ENCODE data around the gene ALOX12B. TPM values are rescaled to one million over a fixed set of nuclear protein-coding genes. Genes with fewer than 3 reads are reported as not detected.

Gene ALOX12B
- total and polyA plus RNA-seq, 2 of the 13 experiments (the other 11 are each of a cell fraction or from before 2014, with no cell fraction given) = 0.13 TPM; not detected in 1

DNA sequence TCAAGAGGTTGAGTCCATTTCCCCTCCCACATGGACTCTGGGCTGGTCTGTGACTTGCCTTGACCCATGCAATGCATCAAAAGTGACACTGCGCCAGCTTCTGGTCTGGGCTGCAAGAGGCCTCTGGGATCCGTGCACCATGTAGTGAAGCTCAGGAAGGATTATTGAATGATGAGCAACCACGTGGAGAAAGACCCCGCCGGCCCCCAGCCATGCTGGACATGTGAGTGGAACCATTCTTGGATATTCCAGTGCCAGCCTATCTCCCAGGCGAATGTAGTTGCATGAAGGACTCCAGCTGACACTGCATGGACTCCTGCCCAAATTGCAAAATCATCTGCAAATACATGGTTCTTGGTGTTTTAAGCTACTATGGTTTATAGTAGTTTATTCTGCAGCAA lies 56.3 kb downstream of the ALOX12B start (continued):
- TF ChIP-seq, protein P1, sequence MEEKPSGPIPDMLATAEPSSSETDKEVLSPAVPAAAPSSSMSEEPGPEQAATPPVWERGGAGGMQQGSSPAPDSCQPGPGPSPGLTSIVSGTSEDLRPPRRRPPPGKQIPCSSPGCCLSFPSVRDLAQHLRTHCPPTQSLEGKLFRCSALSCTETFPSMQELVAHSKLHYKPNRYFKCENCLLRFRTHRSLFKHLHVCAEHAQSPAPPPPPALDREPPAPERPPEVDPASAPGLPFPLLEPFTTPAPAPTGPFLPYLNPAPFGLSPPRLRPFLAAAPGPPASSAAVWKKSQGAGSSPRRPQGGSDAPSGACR (CRISPR knock-in tag; IDR thresholded peaks at IDR 0.05) = no peak
- TF ChIP-seq RAD21 (CRISPR knock-in tag; IDR thresholded peaks at IDR 0.05) (no peak), CEBPB (IDR thresholded peaks at IDR 0.05; ENCODE audit: borderline replicate concordance, low read depth, low read length) (peak; percentile 34; the same call in 1 of the 2 replicates), ZNF101 (CRISPR knock-in tag; IDR thresholded peaks at IDR 0.05; ENCODE audit: borderline replicate concordance, low read depth) (no peak), ZFP62 (CRISPR knock-in tag; IDR thresholded peaks at IDR 0.05) (no peak), SALL1 (CRISPR knock-in tag; IDR thresholded peaks at IDR 0.05) (peak; percentile 33), PRMT3 (CRISPR knock-in tag; IDR thresholded peaks at IDR 0.05; ENCODE audit: borderline replicate concordance, low read depth) (no peak), ZNF136 (CRISPR knock-in tag; IDR thresholded peaks at IDR 0.05; ENCODE audit: low read depth) (no peak), MEIS1 (CRISPR knock-in tag; IDR thresholded peaks at IDR 0.05; ENCODE audit: borderline replicate concordance) (peak; percentile 19; the same call in 1 of the 2 replicates), NR2F2 (IDR thresholded peaks at IDR 0.05; ENCODE audit: borderline replicate concordance, low read depth) (0 out of 2 replicates have a peak, but pooled peaks have one; percentile 11), SP5 (CRISPR knock-in tag; IDR thresholded peaks at IDR 0.05; ENCODE audit: borderline replicate concordance, low read depth) (no peak), SMAD9 (CRISPR knock-in tag; IDR thresholded peaks at IDR 0.05) (no peak), ZNF264 (CRISPR knock-in tag; IDR thresholded peaks at IDR 0.05) (no peak), ZNF737 (CRISPR knock-in tag; IDR thresholded peaks at IDR 0.05; ENCODE audit: borderline replicate concordance) (no peak), ZNF557 (CRISPR knock-in tag; IDR thresholded peaks at IDR 0.05) (no peak), HNF4G (IDR thresholded peaks at IDR 0.05; ENCODE audit: borderline replicate concordance, low read depth, low read length) (no peak), HNF4G (CRISPR knock-in tag; IDR thresholded peaks at IDR 0.05; ENCODE audit: borderline replicate concordance, low read depth) (0 out of 2 replicates have a peak, but pooled peaks have one; percentile 25)
- TF ChIP-seq, protein P2, sequence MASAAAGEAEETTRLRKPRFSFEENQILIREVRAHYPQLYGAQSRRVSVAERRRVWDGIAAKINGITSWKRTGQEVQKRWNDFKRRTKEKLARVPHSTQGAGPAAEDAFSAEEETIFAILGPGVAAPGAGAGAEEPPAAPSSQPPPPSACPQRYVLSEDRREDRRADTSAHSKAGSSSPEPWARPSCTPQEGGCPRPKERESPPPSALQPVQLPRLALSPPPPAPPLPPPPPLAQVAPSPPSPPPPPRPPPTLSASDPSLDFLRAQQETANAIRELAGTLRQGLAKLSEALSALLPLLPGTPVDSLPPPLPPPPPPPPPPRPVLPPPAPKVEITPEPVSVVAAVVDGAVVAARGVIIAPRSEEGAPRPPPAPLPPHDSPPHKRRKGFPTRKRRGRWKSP (CRISPR knock-in tag; IDR thresholded peaks at IDR 0.05) = no peak
- TF ChIP-seq, protein P3, sequence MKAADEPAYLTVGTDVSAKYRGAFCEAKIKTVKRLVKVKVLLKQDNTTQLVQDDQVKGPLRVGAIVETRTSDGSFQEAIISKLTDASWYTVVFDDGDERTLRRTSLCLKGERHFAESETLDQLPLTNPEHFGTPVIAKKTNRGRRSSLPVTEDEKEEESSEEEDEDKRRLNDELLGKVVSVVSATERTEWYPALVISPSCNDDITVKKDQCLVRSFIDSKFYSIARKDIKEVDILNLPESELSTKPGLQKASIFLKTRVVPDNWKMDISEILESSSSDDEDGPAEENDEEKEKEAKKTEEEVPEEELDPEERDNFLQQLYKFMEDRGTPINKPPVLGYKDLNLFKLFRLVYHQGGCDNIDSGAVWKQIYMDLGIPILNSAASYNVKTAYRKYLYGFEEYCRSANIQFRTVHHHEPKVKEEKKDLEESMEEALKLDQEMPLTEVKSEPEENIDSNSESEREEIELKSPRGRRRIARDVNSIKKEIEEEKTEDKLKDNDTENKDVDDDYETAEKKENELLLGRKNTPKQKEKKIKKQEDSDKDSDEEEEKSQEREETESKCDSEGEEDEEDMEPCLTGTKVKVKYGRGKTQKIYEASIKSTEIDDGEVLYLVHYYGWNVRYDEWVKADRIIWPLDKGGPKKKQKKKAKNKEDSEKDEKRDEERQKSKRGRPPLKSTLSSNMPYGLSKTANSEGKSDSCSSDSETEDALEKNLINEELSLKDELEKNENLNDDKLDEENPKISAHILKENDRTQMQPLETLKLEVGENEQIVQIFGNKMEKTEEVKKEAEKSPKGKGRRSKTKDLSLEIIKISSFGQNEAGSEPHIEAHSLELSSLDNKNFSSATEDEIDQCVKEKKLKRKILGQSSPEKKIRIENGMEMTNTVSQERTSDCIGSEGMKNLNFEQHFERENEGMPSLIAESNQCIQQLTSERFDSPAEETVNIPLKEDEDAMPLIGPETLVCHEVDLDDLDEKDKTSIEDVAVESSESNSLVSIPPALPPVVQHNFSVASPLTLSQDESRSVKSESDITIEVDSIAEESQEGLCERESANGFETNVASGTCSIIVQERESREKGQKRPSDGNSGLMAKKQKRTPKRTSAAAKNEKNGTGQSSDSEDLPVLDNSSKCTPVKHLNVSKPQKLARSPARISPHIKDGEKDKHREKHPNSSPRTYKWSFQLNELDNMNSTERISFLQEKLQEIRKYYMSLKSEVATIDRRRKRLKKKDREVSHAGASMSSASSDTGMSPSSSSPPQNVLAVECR (CRISPR knock-in tag; IDR thresholded peaks at IDR 0.05; ENCODE audit: borderline replicate concordance) = 0 out of 2 replicates have a peak, but pooled peaks have one; percentile 28
- TF ChIP-seq, protein P4, sequence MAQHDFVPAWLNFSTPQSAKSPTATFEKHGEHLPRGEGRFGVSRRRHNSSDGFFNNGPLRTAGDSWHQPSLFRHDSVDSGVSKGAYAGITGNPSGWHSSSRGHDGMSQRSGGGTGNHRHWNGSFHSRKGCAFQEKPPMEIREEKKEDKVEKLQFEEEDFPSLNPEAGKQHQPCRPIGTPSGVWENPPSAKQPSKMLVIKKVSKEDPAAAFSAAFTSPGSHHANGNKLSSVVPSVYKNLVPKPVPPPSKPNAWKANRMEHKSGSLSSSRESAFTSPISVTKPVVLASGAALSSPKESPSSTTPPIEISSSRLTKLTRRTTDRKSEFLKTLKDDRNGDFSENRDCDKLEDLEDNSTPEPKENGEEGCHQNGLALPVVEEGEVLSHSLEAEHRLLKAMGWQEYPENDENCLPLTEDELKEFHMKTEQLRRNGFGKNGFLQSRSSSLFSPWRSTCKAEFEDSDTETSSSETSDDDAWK (CRISPR knock-in tag; IDR thresholded peaks at IDR 0.05) = no peak
- TF ChIP-seq, protein P5, sequence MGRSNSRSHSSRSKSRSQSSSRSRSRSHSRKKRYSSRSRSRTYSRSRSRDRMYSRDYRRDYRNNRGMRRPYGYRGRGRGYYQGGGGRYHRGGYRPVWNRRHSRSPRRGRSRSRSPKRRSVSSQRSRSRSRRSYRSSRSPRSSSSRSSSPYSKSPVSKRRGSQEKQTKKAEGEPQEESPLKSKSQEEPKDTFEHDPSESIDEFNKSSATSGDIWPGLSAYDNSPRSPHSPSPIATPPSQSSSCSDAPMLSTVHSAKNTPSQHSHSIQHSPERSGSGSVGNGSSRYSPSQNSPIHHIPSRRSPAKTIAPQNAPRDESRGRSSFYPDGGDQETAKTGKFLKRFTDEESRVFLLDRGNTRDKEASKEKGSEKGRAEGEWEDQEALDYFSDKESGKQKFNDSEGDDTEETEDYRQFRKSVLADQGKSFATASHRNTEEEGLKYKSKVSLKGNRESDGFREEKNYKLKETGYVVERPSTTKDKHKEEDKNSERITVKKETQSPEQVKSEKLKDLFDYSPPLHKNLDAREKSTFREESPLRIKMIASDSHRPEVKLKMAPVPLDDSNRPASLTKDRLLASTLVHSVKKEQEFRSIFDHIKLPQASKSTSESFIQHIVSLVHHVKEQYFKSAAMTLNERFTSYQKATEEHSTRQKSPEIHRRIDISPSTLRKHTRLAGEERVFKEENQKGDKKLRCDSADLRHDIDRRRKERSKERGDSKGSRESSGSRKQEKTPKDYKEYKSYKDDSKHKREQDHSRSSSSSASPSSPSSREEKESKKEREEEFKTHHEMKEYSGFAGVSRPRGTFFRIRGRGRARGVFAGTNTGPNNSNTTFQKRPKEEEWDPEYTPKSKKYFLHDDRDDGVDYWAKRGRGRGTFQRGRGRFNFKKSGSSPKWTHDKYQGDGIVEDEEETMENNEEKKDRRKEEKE (IDR thresholded peaks at IDR 0.05) = no peak

Data from HepG2 (cell line).